NCI-H2196 treated with DMSO at 0.1 percent for 48 hours (cell line): ENCODE data around the gene SLC39A9.

Experiments used
- DNase-seq: peaks from one replicate; lab custom pipeline; 2025; ENCODE audit not compliant: unreplicated experiment; lab: John Stamatoyannopoulos, UW

The SLC39A9 gene

GRCh38 chr14:69424149-69424923 lies 25.8 kb downstream of the SLC39A9 start:
- DNase-seq, result no peak

- DNase-seq, result no peak
These were observed 29.1 kb downstream of the SLC39A9 start for GRCh38 chr14:69427596-69427995.

- DNase-seq, result no peak
These were observed 30.0 kb downstream of the SLC39A9 start for GRCh38 chr14:69428289-69428998.

- DNase-seq, result no peak
These were observed 31.2 kb downstream of the SLC39A9 start for GRCh38 chr14:69429643-69430042.

GRCh38 chr14:69430306-69430939 lies 31.9 kb downstream of the SLC39A9 start:
- DNase-seq, result no peak

- no peak for DNase-seq
These were observed 33.9 kb downstream of the SLC39A9 start for GRCh38 chr14:69432364-69432763.

GRCh38 chr14:69439521-69440270 lies 41.2 kb downstream of the SLC39A9 start:
- no peak for DNase-seq

GRCh38 chr14:69441948-69442347 lies 43.5 kb downstream of the SLC39A9 start:
- DNase-seq, result no peak

- no peak for DNase-seq
These were observed 44.9 kb downstream of the SLC39A9 start for GRCh38 chr14:69443296-69443805.

- no peak for DNase-seq
These were observed 50.7 kb downstream of the SLC39A9 start for GRCh38 chr14:69449216-69449615.

- no peak for DNase-seq
These were observed 53.4 kb downstream of the SLC39A9 start for GRCh38 chr14:69451941-69452340.

- no peak for DNase-seq
These were observed 59.9 kb downstream of the SLC39A9 start for GRCh38 chr14:69458350-69458749.

GRCh38 chr14:69459122-69459521 lies 60.6 kb downstream of the SLC39A9 start:
- DNase-seq, result no peak

GRCh38 chr14:69460093-69460701 lies 61.7 kb downstream of the SLC39A9 start:
- peak; percentile 45 for DNase-seq

GRCh38 chr14:69464379-69464778 lies 65.9 kb downstream of the SLC39A9 start:
- no peak for DNase-seq

- DNase-seq, result no peak
These were observed 66.3 kb downstream of the SLC39A9 start for GRCh38 chr14:69464829-69465228.

GRCh38 chr14:69468949-69469348 lies 70.5 kb downstream of the SLC39A9 start:
- DNase-seq, result no peak

GRCh38 chr14:69471436-69471835 lies 72.9 kb downstream of the SLC39A9 start:
- no peak for DNase-seq

GRCh38 chr14:69471916-69472315 lies 73.4 kb downstream of the SLC39A9 start:
- no peak for DNase-seq

- no peak for DNase-seq
These were observed 74.8 kb downstream of the SLC39A9 start for GRCh38 chr14:69473260-69473659.

GRCh38 chr14:69473946-69474345 lies 75.5 kb downstream of the SLC39A9 start:
- DNase-seq, result no peak
